Limb (tissue), 2 donors: ENCODE measurements around the gene GPANK1.

Experiments
- DNase-seq, 2 donors: peaks; one replicate each; pipeline ENCODE4 v3.0.0-alpha.2; 2016; ENCODE audit errors: extremely low spot score in 2 of 2

Gene GPANK1

GRCh38 chr6:31642798-31643570, 21.8 kb downstream of the GPANK1 start:
- DNase-seq = no peak

- no peak for DNase-seq
Measured at GRCh38 chr6:31641370-31641769, 23.4 kb downstream of the GPANK1 start.

GRCh38 chr6:31640612-31641011, 24.2 kb downstream of the GPANK1 start:
- DNase-seq = no peak

- DNase-seq = no peak
Measured at GRCh38 chr6:31639449-31639861, 25.3 kb downstream of the GPANK1 start.

GRCh38 chr6:31639043-31639442, 25.8 kb downstream of the GPANK1 start:
- DNase-seq = no peak

GRCh38 chr6:31636698-31637596, 27.9 kb downstream of the GPANK1 start:
- DNase-seq = no peak

GRCh38 chr6:31634969-31635575, 29.7 kb downstream of the GPANK1 start:
- DNase-seq = no peak

- no peak for DNase-seq
Measured at GRCh38 chr6:31634131-31634530, 30.7 kb downstream of the GPANK1 start.

GRCh38 chr6:31633447-31633846, 31.4 kb downstream of the GPANK1 start:
- DNase-seq = no peak

- no peak for DNase-seq
Measured at GRCh38 chr6:31632279-31632946, 32.4 kb downstream of the GPANK1 start.

- DNase-seq = no peak
Measured at GRCh38 chr6:31631681-31632278, 33.0 kb downstream of the GPANK1 start.

GRCh38 chr6:31631209-31631608, 33.6 kb downstream of the GPANK1 start:
- DNase-seq = no peak

- DNase-seq = no peak
Measured at GRCh38 chr6:31630177-31630934, 34.4 kb downstream of the GPANK1 start.

GRCh38 chr6:31629014-31629413, 35.8 kb downstream of the GPANK1 start:
- no peak for DNase-seq

GRCh38 chr6:31627690-31628287, 37.0 kb downstream of the GPANK1 start:
- no peak for DNase-seq

- no peak for DNase-seq
Measured at GRCh38 chr6:31626952-31627351, 37.8 kb downstream of the GPANK1 start.

GRCh38 chr6:31624070-31624469, 40.7 kb downstream of the GPANK1 start:
- no peak for DNase-seq

- DNase-seq = no peak
Measured at GRCh38 chr6:31622684-31623091, 42.1 kb downstream of the GPANK1 start.

GRCh38 chr6:31621991-31622390, 42.8 kb downstream of the GPANK1 start:
- DNase-seq = no peak

GRCh38 chr6:31621320-31621939, 43.4 kb downstream of the GPANK1 start:
- DNase-seq = no peak
